Endothelial cell of umbilical vein (primary cell): ENCODE data around the gene DOCK1. TPM values are rescaled to one million over a fixed set of nuclear protein-coding genes. Genes with fewer than 3 reads are reported as not detected.

Experiments
- BruUV-seq: library from RNA; stranded (reverse); fragments of 400-500 nt; replicated peaks from 2 replicates; lab custom pipeline; 2021; lab: Mats Ljungman, UMichigan
- CTCF ChIA-PET: fragments of 300-600, 350-600 bp; sonication (Branson Sonifier 250); formaldehyde crosslinking; loops from one replicate; lab custom pipeline; 2021; ENCODE audit warnings: antibody characterized with exemption, inconsistent platforms; lab: Charles Lee
- POLR2A ChIA-PET: fragments of 300-600, 350-600 bp; sonication (Branson Sonifier 250); formaldehyde crosslinking; loops from one replicate; lab custom pipeline; 2021; ENCODE audit warnings: antibody characterized with exemption, inconsistent platforms; lab: Charles Lee
- DNase-seq: peaks from one replicate; pipeline ENCODE4 v3.0.0-alpha.2; 2011; ENCODE audit warnings: low read depth, low spot score
- FAIRE-seq: peaks from 2 replicates; lab custom pipeline; 2011; peaks lifted over from hg19 to GRCh38; lab: Jason Lieb, UNC
- H2AFZ ChIP-seq: 2 replicates; pipeline ENCODE4 v1.6.0; 2012; ENCODE audit warnings: low read depth, low read length, control low read depth, inconsistent platforms
- H3K27ac ChIP-seq: 2 replicates; pipeline ENCODE4 v1.5.1; 2011; ENCODE audit warnings: low read depth, mild to moderate bottlenecking, control low read depth, low read length, moderate library complexity; ENCODE audit not compliant: insufficient read depth
- H3K27me3 ChIP-seq, 2 experiments: 2 replicates each; pipeline versions ENCODE4 v1.6.0 to v1.6.1; 2011; ENCODE audit warnings: low read length in 2 of 2, mixed read lengths in 1 of 2; ENCODE audit not compliant: control insufficient read depth in 2 of 2, insufficient read depth in 2 of 2
- H3K36me3 ChIP-seq, 2 experiments: 2 replicates in 1 of 2; 3 replicates in 1 of 2; pipeline ENCODE4 v1.5.1; 2011; ENCODE audit warnings: low read length in 2 of 2, mild to moderate bottlenecking in 1 of 2, moderate library complexity in 1 of 2; ENCODE audit not compliant: control insufficient read depth in 2 of 2, insufficient read depth in 2 of 2; ENCODE audit errors: extremely low read depth in 1 of 2
- H3K4me1 ChIP-seq: 3 replicates; pipeline ENCODE4 v1.5.1; 2011; ENCODE audit warnings: mild to moderate bottlenecking, low read length; ENCODE audit not compliant: control insufficient read depth, insufficient read depth; ENCODE audit errors: extremely low read depth
- H3K4me2 ChIP-seq: 2 replicates; pipeline ENCODE4 v1.6.1; 2011; ENCODE audit warnings: low read length, control low read depth, mixed read lengths; ENCODE audit not compliant: insufficient read depth
- H3K4me3 ChIP-seq, 3 experiments: fragments of 200-600 bp in 1 of 3; sonication (generic), shearing (Covaris generic) in 1 of 3; replicated peaks in 1 of 3; 2 replicates each; pipeline ENCODE4 v1.5.1; 2011 to 2016; ENCODE audit warnings: control low read depth in 3 of 3, low read length in 3 of 3, mild to moderate bottlenecking in 2 of 3, inconsistent platforms in 1 of 3, low read depth in 1 of 3, moderate library complexity in 1 of 3; ENCODE audit not compliant: insufficient read depth in 1 of 3
- H3K79me2 ChIP-seq: 2 replicates; pipeline ENCODE4 v1.6.0; 2012; ENCODE audit warnings: low read length, inconsistent platforms; ENCODE audit not compliant: control insufficient read depth, insufficient read depth
- H3K9ac ChIP-seq: replicated peaks from 2 replicates; pipeline ENCODE3; 2011; ENCODE audit warnings: low read length, control low read depth; ENCODE audit not compliant: insufficient read depth; ENCODE audit errors: extremely low read depth
- H3K9me1 ChIP-seq: replicated peaks from 3 replicates; pipeline ENCODE4 v1.6.0; 2011; ENCODE audit warnings: mild to moderate bottlenecking, low read length; ENCODE audit not compliant: control insufficient read depth, insufficient read depth; ENCODE audit errors: extremely low read depth
- H3K9me3 ChIP-seq: replicated peaks from 2 replicates; pipeline ENCODE4 v1.5.1; 2012; ENCODE audit warnings: low read length, inconsistent platforms; ENCODE audit not compliant: control insufficient read depth, insufficient read depth
- H4K20me1 ChIP-seq: replicated peaks from 2 replicates; pipeline ENCODE3; 2011; ENCODE audit warnings: mild to moderate bottlenecking, low read length; ENCODE audit not compliant: control insufficient read depth, insufficient read depth; ENCODE audit errors: extremely low read depth
- CTCF ChIP-seq, 2 donors: IDR thresholded peaks; 1 replicate in 1 of 2; 2 replicates in 1 of 2; pipeline ENCODE4 v1.5.1; 2011; ENCODE audit warnings: low read length in 2 of 2, mild to moderate bottlenecking in 2 of 2, moderate library complexity in 2 of 2, control low read depth in 1 of 2, inconsistent platforms in 1 of 2, low read depth in 1 of 2; ENCODE audit not compliant: insufficient read depth in 1 of 2; ENCODE audit errors: extremely low read depth in 1 of 2
- EZH2 ChIP-seq: IDR thresholded peaks from 2 replicates; pipeline ENCODE4 v1.6.1; 2012; ENCODE audit warnings: borderline replicate concordance, low read depth, mild to moderate bottlenecking, moderate library complexity, low read length, inconsistent platforms; ENCODE audit not compliant: severe bottlenecking
- FOS ChIP-seq: IDR thresholded peaks from 2 replicates; pipeline ENCODE4 v1.6.1; 2011; ENCODE audit warnings: mild to moderate bottlenecking, low read length, moderate library complexity, borderline replicate concordance; ENCODE audit not compliant: insufficient read depth
- GATA2 ChIP-seq: IDR thresholded peaks from 2 replicates; pipeline ENCODE4 v1.7.0; 2011; ENCODE audit warnings: low read depth, mild to moderate bottlenecking, moderate library complexity, mixed read lengths, low read length; ENCODE audit not compliant: insufficient read length, insufficient read depth
- JUN ChIP-seq: IDR thresholded peaks from 2 replicates; pipeline ENCODE4 v1.6.1; 2011; ENCODE audit warnings: borderline replicate concordance, low read depth; ENCODE audit not compliant: insufficient read length, insufficient read depth
- MAX ChIP-seq: IDR thresholded peaks from 2 replicates; pipeline ENCODE4 v1.6.1; 2011; ENCODE audit not compliant: insufficient read depth, insufficient read length
- MYC ChIP-seq: IDR thresholded peaks from one replicate; pipeline ENCODE4 v1.6.1; 2011; ENCODE audit warnings: mild to moderate bottlenecking, low read depth, low read length
- POLR2A ChIP-seq: IDR thresholded peaks from 2 replicates; pipeline ENCODE4 v1.6.1; 2012; ENCODE audit warnings: low read depth, mild to moderate bottlenecking, control low read depth, low read length
- POLR2AphosphoS5 ChIP-seq: IDR thresholded peaks from 2 replicates; pipeline ENCODE4 v1.6.1; 2012; ENCODE audit warnings: low read depth, mild to moderate bottlenecking, control low read depth, low read length, moderate library complexity; ENCODE audit not compliant: insufficient read depth
- dilution Hi-C: fragments of 300-500 bp; cut with MboI; formaldehyde crosslinking; loops from one replicate; pipeline ENCODE4 v1.15.0; 2019; ENCODE audit warnings: low sequenced_read_pairs; ENCODE audit not compliant: extremely low pct_ligation_motif_present
- intact Hi-C: fragments of 100-400 bp; cut with micrococcal nuclease; formaldehyde crosslinking; loops from one replicate; pipeline ENCODE4 v1.10.0; 2022
- polyA plus RNA-seq, 4 experiments: library from polyadenylated mRNA; depleted of rRNA in 3 of 4; stranded (reverse) in 3 of 4; unstranded in 1 of 4; fragments of >200 nt; gene quantifications; 2 replicates each; pipeline versions ENCODE4 v1.2.1 to v1.2.3, GENCODE V29; 2011 to 2012; ENCODE audit warnings: missing spikeins in 1 of 4
- total RNA-seq: library from RNA; stranded (reverse); gene quantifications from 2 replicates; pipeline ENCODE4 v1.2.3, GENCODE V29; 2021

Gene DOCK1
- total and polyA plus RNA-seq, 2 donors (not counting 3 experiments of a cell fraction or from before 2014, with no cell fraction given), result 22.5 to 83.1 TPM

GRCh38 chr10:127307338-127307737 lies 402.1 kb downstream of the DOCK1 start:
- Histone ChIP-seq H3K4me1 (no peaks in the 10 kb centered on the region), H3K79me2 (no peaks in the 10 kb centered on the region), H3K9me1 (no peaks in the 10 kb centered on the region), H4K20me1 (no peaks in the 10 kb centered on the region), H3K9ac (no peak overlapping the region), H3K9me3 (no peaks in the 10 kb centered on the region), H3K27ac (no peak overlapping the region), H3K4me3 (no peak overlapping the region), H3K4me2 (no peak overlapping the region), H3K27me3 (no peaks in the 10 kb centered on the region), H3K36me3 (no peaks in the 10 kb centered on the region), H2AFZ (no peak overlapping the region)
- no TSS peak for BruUV-seq
- dilution Hi-C loops (no loop called here), intact Hi-C loops (no loop called here)
- FAIRE-seq, result no peak
- TF ChIP-seq EZH2 (no peak), CTCF (IDR thresholded peaks at IDR 0.05; ENCODE audit: extremely low read depth in 1 of 2, insufficient read depth in 1 of 2, low read depth in 1 of 2, low read length in 2 of 2) (no peak)
- DNase-seq, result no peak
- POLR2A ChIA-PET, result no interaction called here
- CTCF ChIA-PET, result no interaction called here

- no peak for FAIRE-seq
Observed at GRCh38 chr10:127308031-127308430, 402.8 kb downstream of the DOCK1 start.

More at GRCh38 chr10:127308031-127308430, 402.8 kb downstream of the DOCK1 start:
- H3K27ac ChIP-seq, result no peak overlapping the region
- H3K36me3 ChIP-seq, result no peaks in the 10 kb centered on the region
- H3K9me1 ChIP-seq, result no peaks in the 10 kb centered on the region
- H3K79me2 ChIP-seq, result no peaks in the 10 kb centered on the region
- BruUV-seq, result no TSS peak
- dilution Hi-C loops, result no loop called here
- no peak for DNase-seq
- no peak overlapping the region for H3K4me2 ChIP-seq
- intact Hi-C loops, result no loop called here
- no peaks in the 10 kb centered on the region for H4K20me1 ChIP-seq
- no peaks in the 10 kb centered on the region for H3K9me3 ChIP-seq
- ChIA-PET POLR2A (no interaction called here), CTCF (no interaction called here)
- no peak overlapping the region for H3K9ac ChIP-seq
- H2AFZ ChIP-seq, result no peak overlapping the region
- no peaks in the 10 kb centered on the region for H3K4me1 ChIP-seq
- TF ChIP-seq EZH2 (no peak), MAX (no peak), POLR2AphosphoS5 (no peak), CTCF (IDR thresholded peaks at IDR 0.05; ENCODE audit: extremely low read depth in 1 of 2, insufficient read depth in 1 of 2, low read depth in 1 of 2, low read length in 2 of 2) (no peak), FOS (no peak), JUN (no peak), POLR2A (no peak), GATA2 (no peak), MYC (no peak)
- H3K4me3 ChIP-seq, result no peak overlapping the region
- H3K27me3 ChIP-seq, result no peaks in the 10 kb centered on the region
